GM21619 (cell line): ENCODE data around the gene CAVIN4.

Source experiments
- ATAC-seq: cut with Tn5 transposase; IDR thresholded peaks from one replicate; pipeline ENCODE4 v1.9.1; 2021; ENCODE audit not compliant: unreplicated experiment

The CAVIN4 gene

GRCh38 chr9:100577776-100578448 lies at the start of gene CAVIN4:
Gene CAVIN4, plus strand, starts transcription at chr9:100578079. Its CDS starts 65 bp downstream, at chr9:100578144.
- ATAC-seq: no peak

- no peak for ATAC-seq
These were observed 43.5 kb upstream of the CAVIN4 start for GRCh38 chr9:100534401-100534800.

GRCh38 chr9:100540327-100540726 lies 37.6 kb upstream of the CAVIN4 start:
- no peak for ATAC-seq

- ATAC-seq: no peak
These were observed 28.8 kb upstream of the CAVIN4 start for GRCh38 chr9:100549048-100549447.

GRCh38 chr9:100554935-100555401 lies 22.9 kb upstream of the CAVIN4 start:
- peak; percentile 39 for ATAC-seq

- ATAC-seq: peak; percentile 75
These were observed 22.4 kb upstream of the CAVIN4 start for GRCh38 chr9:100555471-100555870.

GRCh38 chr9:100557053-100557452 lies 20.8 kb upstream of the CAVIN4 start:
- no peak for ATAC-seq

GRCh38 chr9:100561256-100561655 lies 16.6 kb upstream of the CAVIN4 start:
- no peak for ATAC-seq

- ATAC-seq: no peak
These were observed 10.0 kb upstream of the CAVIN4 start for GRCh38 chr9:100567856-100568255.

GRCh38 chr9:100573655-100574260 lies 4.1 kb upstream of the CAVIN4 start:
- no peak for ATAC-seq

- ATAC-seq: no peak
These were observed 2.9 kb upstream of the CAVIN4 start for GRCh38 chr9:100575006-100575405.

GRCh38 chr9:100575765-100576386 lies 2.0 kb upstream of the CAVIN4 start:
- ATAC-seq: no peak

- no peak for ATAC-seq
These were observed 731 bp downstream of the CAVIN4 start for GRCh38 chr9:100578610-100579009.

GRCh38 chr9:100579665-100580064 lies 1.8 kb downstream of the CAVIN4 start:
- ATAC-seq: no peak

- ATAC-seq: no peak
These were observed 2.4 kb downstream of the CAVIN4 start for GRCh38 chr9:100580257-100580656.

- ATAC-seq: no peak
These were observed 3.2 kb downstream of the CAVIN4 start for GRCh38 chr9:100581081-100581480.

- ATAC-seq: no peak
These were observed 3.8 kb downstream of the CAVIN4 start for GRCh38 chr9:100581661-100582060.

- no peak for ATAC-seq
These were observed 5.3 kb downstream of the CAVIN4 start for GRCh38 chr9:100583014-100583802.

GRCh38 chr9:100584951-100585350 lies 7.1 kb downstream of the CAVIN4 start:
- ATAC-seq: no peak

- ATAC-seq: no peak
These were observed 8.2 kb downstream of the CAVIN4 start for GRCh38 chr9:100586093-100586492.

GRCh38 chr9:100587375-100587774 lies 9.5 kb downstream of the CAVIN4 start:
- no peak for ATAC-seq
